Measurements from ENCODE around the gene SMIM43.

The SMIM43 gene

DNA sequence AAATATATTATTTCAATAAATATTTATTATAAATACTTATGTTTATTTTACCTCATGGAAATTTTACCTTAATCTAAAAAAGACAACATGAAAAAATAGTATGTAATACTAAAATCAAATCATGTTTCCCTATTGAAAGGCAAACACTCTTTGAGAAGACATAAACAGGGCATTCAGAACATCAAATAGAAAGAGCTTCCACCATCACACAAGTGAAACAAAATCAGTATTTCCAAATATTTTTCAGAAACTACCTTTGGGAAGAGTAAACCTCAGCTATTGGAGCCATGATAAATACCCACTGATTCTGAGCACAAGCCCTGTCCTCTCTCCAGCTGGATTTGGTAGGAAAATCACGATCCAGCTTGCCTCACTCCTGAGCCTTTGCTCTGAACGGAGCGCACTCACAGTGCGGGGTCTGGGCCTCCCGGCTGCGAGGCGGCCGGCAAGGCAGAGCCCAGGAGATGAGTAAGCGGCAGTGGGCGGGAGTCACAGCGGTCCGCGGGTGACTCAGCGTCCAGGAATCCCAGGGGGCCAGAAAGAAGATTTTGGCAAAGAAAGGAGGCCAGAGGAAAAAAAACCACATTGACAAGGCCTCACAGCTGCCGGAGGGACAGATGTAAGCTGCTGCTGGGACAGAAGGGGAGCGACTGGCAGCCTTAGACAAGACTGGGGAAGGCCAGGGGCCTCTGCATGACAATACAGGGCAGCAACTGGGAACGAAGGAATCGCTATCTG lies 53.5 kb downstream of the SMIM43 start:
- peak; percentile 55 for DNase-seq (ENCODE audit: low read depth)
- TF ChIP-seq, protein P1, sequence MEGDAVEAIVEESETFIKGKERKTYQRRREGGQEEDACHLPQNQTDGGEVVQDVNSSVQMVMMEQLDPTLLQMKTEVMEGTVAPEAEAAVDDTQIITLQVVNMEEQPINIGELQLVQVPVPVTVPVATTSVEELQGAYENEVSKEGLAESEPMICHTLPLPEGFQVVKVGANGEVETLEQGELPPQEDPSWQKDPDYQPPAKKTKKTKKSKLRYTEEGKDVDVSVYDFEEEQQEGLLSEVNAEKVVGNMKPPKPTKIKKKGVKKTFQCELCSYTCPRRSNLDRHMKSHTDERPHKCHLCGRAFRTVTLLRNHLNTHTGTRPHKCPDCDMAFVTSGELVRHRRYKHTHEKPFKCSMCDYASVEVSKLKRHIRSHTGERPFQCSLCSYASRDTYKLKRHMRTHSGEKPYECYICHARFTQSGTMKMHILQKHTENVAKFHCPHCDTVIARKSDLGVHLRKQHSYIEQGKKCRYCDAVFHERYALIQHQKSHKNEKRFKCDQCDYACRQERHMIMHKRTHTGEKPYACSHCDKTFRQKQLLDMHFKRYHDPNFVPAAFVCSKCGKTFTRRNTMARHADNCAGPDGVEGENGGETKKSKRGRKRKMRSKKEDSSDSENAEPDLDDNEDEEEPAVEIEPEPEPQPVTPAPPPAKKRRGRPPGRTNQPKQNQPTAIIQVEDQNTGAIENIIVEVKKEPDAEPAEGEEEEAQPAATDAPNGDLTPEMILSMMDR (IDR thresholded peaks at IDR 0.05; ENCODE audit: insufficient read depth, low read depth, low read length, missing control alignments): no peak
- H3K4me3 ChIP-seq (ENCODE audit: low read depth, low read length): peak overlapping the region; percentile 11; the same call in 1 of the 2 replicates

DNA sequence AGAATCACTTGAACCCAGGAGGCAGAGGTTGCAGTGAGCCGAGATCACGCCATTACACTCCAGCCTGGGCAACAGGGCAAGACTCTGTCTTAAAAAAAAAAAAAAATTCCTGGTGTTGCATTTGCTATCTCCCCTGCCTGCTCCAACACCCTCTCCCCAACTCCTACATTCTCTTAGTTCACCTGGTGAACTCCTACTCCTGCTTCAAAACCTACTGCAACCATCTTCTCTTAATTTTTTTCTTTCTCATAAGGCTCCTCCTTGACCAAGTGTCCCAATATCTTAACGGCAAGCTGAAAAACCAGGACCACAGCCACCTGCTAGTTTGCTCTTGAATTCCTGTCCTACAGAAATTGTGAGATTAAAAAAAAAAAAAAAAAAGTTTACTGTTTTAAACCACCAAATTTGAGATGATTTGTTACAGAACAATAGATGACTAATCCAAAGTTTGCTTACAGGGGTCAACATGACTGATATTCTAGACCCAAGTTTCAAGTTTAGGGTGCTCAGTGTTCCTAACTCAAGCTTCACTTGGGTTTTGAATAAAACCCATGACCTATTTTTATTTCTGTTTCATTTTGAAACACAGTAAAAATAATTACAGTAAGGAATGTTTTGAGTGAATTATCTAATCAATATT lies 55.1 kb downstream of the SMIM43 start:
- DNase-seq (ENCODE audit: low read depth): no peak
- H3K4me3 ChIP-seq (ENCODE audit: low read depth, low read length): no peak overlapping the region
- TF ChIP-seq, protein P1 (IDR thresholded peaks at IDR 0.05; ENCODE audit: insufficient read depth, low read depth, low read length, missing control alignments): no peak
